Right cardiac atrium (tissue), 5 donors: ENCODE measurements around the gene METTL18. TPM values are rescaled to one million over a fixed set of nuclear protein-coding genes. Genes with fewer than 3 reads are reported as not detected.

ENCODE experiments used
- ATAC-seq, 2 donors: fragments of 200-7000 bp; cut with Tn5 transposase; one replicate each; pipeline versions ENCODE4 v1.8.0 to v1.9.1; 2020; ENCODE audit warnings: moderate library complexity in 2 of 2, mild to moderate bottlenecking in 1 of 2
- DNase-seq, 3 donors: peaks; one replicate each; pipeline ENCODE4 v3.0.0-alpha.2; 2020
- H3K27ac ChIP-seq: one replicate; pipeline ENCODE4 v1.5.1; 2013; ENCODE audit warnings: mild to moderate bottlenecking, low read length, control low read depth, moderate library complexity
- H3K27me3 ChIP-seq: one replicate; pipeline ENCODE4 v1.6.1; 2013; ENCODE audit not compliant: control insufficient read depth, insufficient read depth
- H3K4me1 ChIP-seq: one replicate; pipeline ENCODE4 v1.6.1; 2013; ENCODE audit warnings: low read length; ENCODE audit not compliant: control insufficient read depth, insufficient read depth
- H3K4me3 ChIP-seq: one replicate; pipeline ENCODE4 v1.5.1; 2013; ENCODE audit warnings: low read length, control low read depth
- H3K9me3 ChIP-seq: one replicate; pipeline ENCODE4 v1.6.1; 2013; ENCODE audit warnings: low read length; ENCODE audit not compliant: control insufficient read depth
- WGBS: extraction: QIAGEN DNeasy Blood & Tissue Kit; methylation state at CpG from one replicate; pipeline ENCODE4 v1.1.7; 2013; 5-methylcytosine and 5-hydroxymethylcytosine counted together
- intact Hi-C, 4 donors: fragments of 100-400 bp; cut with DNase I; formaldehyde crosslinking; loops; one replicate each; pipeline versions ENCODE4 v1.11.0 to v1.14.0; 2022 to 2023
- long read RNA-seq, 4 donors: library from polyadenylated mRNA; unstranded; transcript quantifications; one replicate each; pipeline ENCODE4 v2.0.0, GENCODE V29; 2020 to 2021
- polyA plus RNA-seq: library from polyadenylated mRNA; stranded (reverse); fragments of 200-250 nt; gene quantifications from one replicate; pipeline ENCODE4 v1.2.3, GENCODE V29; 2013
- total RNA-seq, 4 donors: library from RNA; stranded (reverse); fragmentation: NEBNext Ultra II Directional; extraction: Animal tissue kit (Norgen Biotek cat#: 25700); gene quantifications; one replicate each; pipeline ENCODE4 v1.2.1, GENCODE V29; 2021
- donor health status: healthy with polysubstance abuse.
- donor health status: DM: no; HTN: yes; CAD: no.
- donor health status: DM: no; HTN: no; CAD: no.
- donor health status: DM: no; HTN: yes; CAD: no; lungs with severe emphysema.
- donor health status: DM: yes; HTN: yes; CAD: no.

The METTL18 gene
- total RNA-seq (1 to 10 TPM; 5.7 to 7.1 (median 6.4) TPM), polyA plus RNA-seq (6.0 TPM)
- long read RNA-seq, donor 1, transcript METTL18-202 (2 exons, 1,521 nt) = major isoform, 6 of 7 reads
- long read RNA-seq, donor 1, partial matches to known transcripts = 0 of 7 reads
- long read RNA-seq, donor 1, other reads (novel, unspliced or antisense) = 0 of 7 reads
- long read RNA-seq, donor 2, partial matches to known transcripts = 0 of 2 reads
- long read RNA-seq, donor 2, other reads (novel, unspliced or antisense) = 0 of 2 reads
- long read RNA-seq, donor 3, transcript METTL18-202 (2 exons, 1,521 nt) = major isoform, 6 of 10 reads
- long read RNA-seq, donor 3, partial matches to known transcripts = 1 of 10 reads
- long read RNA-seq, donor 3, other reads (novel, unspliced or antisense) = 0 of 10 reads
- long read RNA-seq, donor 4, partial matches to known transcripts = 0 of 4 reads
- long read RNA-seq, donor 4, other reads (novel, unspliced or antisense) = 0 of 4 reads

DNA sequence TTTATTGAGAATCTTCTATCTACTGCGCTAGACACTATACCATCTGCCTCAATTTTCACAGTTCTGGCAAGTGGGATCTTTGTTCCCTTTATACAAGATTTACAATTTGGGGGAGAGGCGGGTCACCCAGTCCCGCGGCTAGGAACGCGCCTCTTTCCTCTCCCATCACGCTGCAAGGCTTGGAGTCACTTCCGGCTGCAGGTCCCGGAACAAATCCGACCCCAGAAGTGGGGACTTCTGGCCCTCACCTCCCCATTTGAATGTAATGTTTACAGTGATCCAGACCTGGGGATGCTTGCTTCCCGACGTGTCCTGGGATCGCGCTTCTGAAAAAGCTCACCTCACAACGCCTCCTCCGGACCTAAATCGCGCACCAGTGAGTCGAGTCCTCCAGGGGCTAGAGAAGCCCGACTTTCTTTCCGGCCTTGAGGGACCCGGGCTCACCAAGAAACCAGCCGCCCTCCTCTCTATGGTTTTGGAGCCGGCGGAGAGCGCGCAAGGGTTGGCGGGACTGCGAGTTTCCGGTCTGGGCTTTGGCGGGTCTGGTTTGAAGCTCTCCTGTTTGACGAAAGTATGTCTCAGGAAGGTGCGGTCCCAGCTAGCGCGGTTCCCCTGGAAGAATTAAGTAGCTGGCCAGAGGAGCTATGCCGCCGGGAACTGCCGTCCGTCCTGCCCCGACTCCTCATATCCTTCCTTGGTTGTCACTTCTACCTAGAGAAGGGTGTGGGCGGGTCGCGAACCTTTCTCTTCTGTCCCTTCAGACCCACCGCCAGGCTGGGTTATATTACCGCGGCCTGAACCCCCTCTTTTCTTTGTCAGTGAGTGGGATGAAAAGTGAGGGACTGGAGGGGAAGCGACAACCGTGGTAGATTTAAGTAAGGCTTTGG is at the start of gene METTL18:
TSS of gene METTL18 (minus strand) at position 378 of the 887 bp plus-strand sequence. CDS start 1,212 bp downstream, outside the sequence.
- peak within 1 kb of the TSS; percentile 97 for H3K4me3 ChIP-seq
- under 1% methylated on average over 48 of the region's 48 CpGs for WGBS
- H3K4me1 ChIP-seq = peaks cover 2% of the 10 kb centered on the region
- H3K9me3 ChIP-seq = no peaks in the 10 kb centered on the region
- intact Hi-C loops = loop anchor here in 1 of 4 donors (10.0 kb wide), 1 partner anchor 90 kb away; no protein-coding TSS in a partner anchor
- peak; percentile 100 for ATAC-seq
- peak; percentile 92 to 96 (median 95) for DNase-seq
- no peaks in the 10 kb centered on the region for H3K27me3 ChIP-seq
- peak within 1 kb of the TSS; percentile 100 for H3K27ac ChIP-seq

DNA sequence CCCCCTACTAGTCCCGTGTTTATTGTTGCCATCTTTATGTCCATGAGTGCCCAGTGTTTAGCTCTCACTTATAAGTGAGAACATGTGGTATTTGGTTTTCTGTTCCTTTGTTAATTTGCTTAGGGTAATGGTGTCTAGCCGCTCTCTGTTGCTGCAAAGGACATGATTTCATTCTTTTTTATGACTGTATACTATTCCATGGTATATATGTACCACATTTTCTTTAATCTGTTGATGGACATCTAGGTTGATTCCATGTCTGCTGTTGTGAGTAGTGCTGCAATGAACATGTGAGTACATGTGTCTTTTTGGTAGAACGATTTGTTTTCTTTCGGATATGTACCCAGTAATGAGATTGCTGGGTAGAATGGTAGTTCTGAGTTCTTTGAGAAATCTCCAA is 44.2 kb upstream of the METTL18 start:
- H3K4me3 ChIP-seq = no peak overlapping the region
- no peaks in the 10 kb centered on the region for H3K27me3 ChIP-seq
- ATAC-seq (no peak), DNase-seq (no peak)
- intact Hi-C loops = no loop called here
- H3K27ac ChIP-seq = no peak overlapping the region
- 96% methylated on average over 4 of the region's 4 CpGs for WGBS
- H3K9me3 ChIP-seq = no peaks in the 10 kb centered on the region
- H3K4me1 ChIP-seq = no peaks in the 10 kb centered on the region

DNA sequence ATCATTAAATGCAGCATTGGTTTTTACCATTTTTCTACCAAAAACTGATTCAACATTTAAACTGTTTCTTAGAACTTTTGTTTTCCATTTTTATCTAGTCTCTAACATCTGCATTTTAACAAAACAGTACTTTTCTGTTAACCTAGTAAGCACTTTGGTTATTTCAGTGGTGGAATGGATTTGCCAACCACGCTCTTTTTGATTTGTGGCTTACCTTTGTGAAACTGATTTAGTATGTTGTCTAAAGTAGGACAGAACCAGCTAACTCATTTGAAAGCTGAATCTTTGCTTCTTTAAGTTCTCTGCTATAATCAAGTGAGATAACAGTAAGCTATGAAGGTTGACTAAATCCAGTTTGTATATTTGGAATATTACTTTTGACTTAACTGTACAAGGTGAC is 41.5 kb upstream of the METTL18 start:
- no peaks in the 10 kb centered on the region for H3K9me3 ChIP-seq
- H3K4me3 ChIP-seq = no peak overlapping the region
- no peak for DNase-seq
- intact Hi-C loops = no loop called here
- no peaks in the 10 kb centered on the region for H3K27me3 ChIP-seq
- no peak overlapping the region for H3K27ac ChIP-seq
- no peaks in the 10 kb centered on the region for H3K4me1 ChIP-seq
- WGBS = 95% methylated on average over 1 of the region's 1 CpG
- ATAC-seq = no peak

DNA sequence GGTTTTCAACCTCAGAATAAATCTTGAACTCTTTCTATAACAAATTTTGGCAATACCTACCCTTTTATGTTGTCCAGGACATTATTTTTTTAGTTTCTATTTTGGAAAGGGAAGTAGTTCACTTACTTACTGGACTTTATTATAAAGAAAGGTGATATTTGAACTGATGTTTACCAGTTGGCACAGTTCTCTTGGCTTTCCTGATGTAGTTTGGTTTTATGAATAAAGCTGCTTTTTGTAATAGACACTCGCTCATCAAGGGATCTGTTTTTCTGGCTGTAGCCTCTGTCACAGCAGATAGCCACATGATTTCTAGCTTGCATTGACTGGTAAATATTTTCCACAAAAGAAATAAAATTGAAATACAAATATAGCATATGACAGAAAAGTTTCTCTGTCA is 40.9 kb upstream of the METTL18 start:
- ATAC-seq = no peak

DNA sequence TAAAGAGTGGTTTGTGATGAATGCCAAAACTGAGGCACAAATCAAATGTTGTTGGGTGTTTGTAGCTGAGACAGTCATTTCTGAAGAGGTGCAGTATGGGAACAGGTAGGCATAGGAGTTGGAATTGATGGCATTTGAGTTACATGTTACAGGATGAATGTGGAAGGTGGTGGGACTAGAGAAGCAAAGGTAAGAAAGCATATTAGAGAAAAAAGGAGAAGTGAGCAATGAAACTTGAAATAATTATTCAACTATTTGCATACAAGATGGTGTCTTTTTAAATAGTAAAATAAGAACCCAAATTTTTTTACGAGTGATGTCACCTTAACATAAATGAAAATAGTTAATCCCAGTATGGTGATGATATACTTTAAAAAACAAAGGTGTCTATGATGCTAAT is 40.2 kb upstream of the METTL18 start:
- H3K4me3 ChIP-seq = no peak overlapping the region
- no peaks in the 10 kb centered on the region for H3K27me3 ChIP-seq
- DNase-seq (no peak), ATAC-seq (no peak)
- no peaks in the 10 kb centered on the region for H3K4me1 ChIP-seq
- 97% methylated on average over 1 of the region's 1 CpG for WGBS
- H3K27ac ChIP-seq = no peak overlapping the region
- intact Hi-C loops = no loop called here
- no peaks in the 10 kb centered on the region for H3K9me3 ChIP-seq

More for the DNA sequence above, 40.9 kb upstream of the METTL18 start:
- no peaks in the 10 kb centered on the region for H3K27me3 ChIP-seq
- WGBS = 87% methylated on average over 1 of the region's 1 CpG
- no peak for DNase-seq
- no peak overlapping the region for H3K27ac ChIP-seq
- no peaks in the 10 kb centered on the region for H3K4me1 ChIP-seq
- H3K9me3 ChIP-seq = no peaks in the 10 kb centered on the region
- H3K4me3 ChIP-seq = no peak overlapping the region
- intact Hi-C loops = no loop called here

DNA sequence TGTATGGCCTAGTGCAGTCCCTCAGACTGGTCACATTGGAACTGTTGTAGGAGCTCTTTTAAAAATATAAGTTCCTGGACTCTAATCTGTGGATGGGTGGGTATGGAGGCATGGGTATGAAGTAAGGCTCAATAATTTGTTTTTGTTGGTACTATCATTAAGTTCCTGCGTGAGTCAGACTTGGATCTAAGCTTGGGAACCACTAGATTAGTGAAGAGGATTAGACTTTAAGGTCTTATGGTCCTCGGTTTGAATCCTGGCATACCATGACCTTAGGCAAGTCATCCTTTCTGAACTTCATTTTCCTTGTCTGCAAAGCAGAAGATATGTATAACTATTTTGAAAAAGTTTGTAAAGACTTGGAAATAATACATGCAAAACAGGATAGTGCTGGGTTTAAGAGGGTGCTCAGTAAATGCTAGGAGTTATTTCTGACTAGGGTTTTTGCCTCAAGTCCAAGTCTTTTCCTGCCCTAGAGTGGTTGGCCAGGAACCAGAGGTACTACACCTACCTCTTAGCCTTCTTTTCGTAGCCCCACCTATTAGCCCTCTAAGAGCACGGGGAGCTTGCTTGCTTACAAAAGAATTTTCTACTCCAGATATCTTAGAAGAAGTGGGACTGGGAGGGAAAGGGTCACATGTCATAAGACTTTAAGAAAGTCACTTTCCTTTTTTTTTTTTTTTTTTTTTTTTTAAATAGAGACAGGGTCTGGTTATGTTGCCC is 38.6 kb upstream of the METTL18 start:
- intact Hi-C loops = no loop called here
- Histone ChIP-seq H3K4me1 (no peaks in the 10 kb centered on the region), H3K27ac (no peak overlapping the region), H3K9me3 (no peaks in the 10 kb centered on the region), H3K4me3 (no peak overlapping the region), H3K27me3 (no peaks in the 10 kb centered on the region)
- ATAC-seq (no peak), DNase-seq (no peak)
- 93% methylated on average over 4 of the region's 4 CpGs for WGBS

DNA sequence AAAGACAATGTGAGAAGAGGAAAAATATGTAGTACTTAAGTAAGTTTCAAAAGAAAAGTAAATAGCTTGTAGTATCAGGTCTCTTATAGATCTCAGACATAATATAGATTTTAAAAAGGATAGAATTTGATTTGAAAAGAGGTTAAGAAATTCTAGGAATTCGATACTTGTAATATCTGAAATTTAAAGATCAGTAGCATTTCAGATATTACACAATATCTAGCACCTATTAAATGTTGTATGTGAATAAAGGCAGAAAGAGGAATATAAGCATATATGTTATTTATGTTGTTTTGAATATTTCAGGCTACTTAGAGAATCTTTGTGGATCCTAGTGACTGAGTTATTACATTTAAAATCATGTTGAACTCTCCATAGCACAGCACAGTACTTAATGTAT is 35.0 kb upstream of the METTL18 start:
- intact Hi-C loops = no loop called here
- Histone ChIP-seq H3K4me1 (no peaks in the 10 kb centered on the region), H3K27me3 (no peaks in the 10 kb centered on the region), H3K4me3 (no peak overlapping the region), H3K9me3 (no peaks in the 10 kb centered on the region), H3K27ac (no peak overlapping the region)
- no peak for DNase-seq
- 99% methylated on average over 1 of the region's 1 CpG for WGBS
- no peak for ATAC-seq

DNA sequence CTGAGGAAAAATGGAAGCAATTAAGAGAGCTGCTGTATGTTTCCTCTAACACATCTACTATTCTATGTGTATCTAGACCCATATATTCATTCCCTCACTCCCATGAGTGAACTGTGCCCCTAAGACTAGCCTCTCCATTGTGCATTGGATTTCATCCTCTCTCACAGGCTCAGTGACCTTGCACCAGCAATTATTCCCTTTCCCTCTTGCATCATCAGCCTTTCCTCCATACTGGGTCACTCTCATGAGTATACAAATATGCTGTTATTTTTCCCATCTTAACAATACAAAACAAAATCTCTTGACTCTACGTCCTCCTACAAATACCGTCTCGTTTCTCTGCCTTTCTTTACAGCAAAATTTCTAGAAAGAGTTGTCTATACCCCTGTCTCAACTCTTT is 29.4 kb upstream of the METTL18 start:
- Histone ChIP-seq H3K9me3 (no peaks in the 10 kb centered on the region), H3K4me1 (no peaks in the 10 kb centered on the region), H3K27ac (no peak overlapping the region), H3K27me3 (no peaks in the 10 kb centered on the region), H3K4me3 (no peak overlapping the region)
- 97% methylated on average over 3 of the region's 3 CpGs for WGBS
- ATAC-seq (no peak), DNase-seq (no peak)
- intact Hi-C loops = no loop called here

DNA sequence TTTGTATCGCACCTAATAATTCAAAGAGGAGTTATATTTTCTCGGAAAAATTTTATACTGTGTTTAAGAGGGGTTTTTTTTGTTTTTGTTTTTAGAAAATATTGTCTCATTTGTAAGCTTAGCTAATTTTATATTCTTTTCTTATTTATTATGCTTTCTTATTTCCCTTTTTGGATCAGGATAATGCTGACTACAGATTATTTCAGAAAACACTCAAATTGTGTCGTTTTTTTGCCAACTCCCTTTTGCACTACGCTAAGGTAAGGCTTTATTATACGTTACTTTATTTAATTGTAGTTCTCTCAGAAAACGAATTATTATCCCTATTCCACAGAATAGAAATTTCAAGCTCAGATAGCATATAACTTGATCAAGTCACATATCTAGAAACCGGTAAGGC is 26.8 kb upstream of the METTL18 start:
- DNase-seq (no peak), ATAC-seq (no peak)
- Histone ChIP-seq H3K4me1 (no peaks in the 10 kb centered on the region), H3K4me3 (no peak overlapping the region), H3K9me3 (no peaks in the 10 kb centered on the region), H3K27ac (no peak overlapping the region), H3K27me3 (no peaks in the 10 kb centered on the region)
- 96% methylated on average over 7 of the region's 7 CpGs for WGBS
- intact Hi-C loops = no loop called here

DNA sequence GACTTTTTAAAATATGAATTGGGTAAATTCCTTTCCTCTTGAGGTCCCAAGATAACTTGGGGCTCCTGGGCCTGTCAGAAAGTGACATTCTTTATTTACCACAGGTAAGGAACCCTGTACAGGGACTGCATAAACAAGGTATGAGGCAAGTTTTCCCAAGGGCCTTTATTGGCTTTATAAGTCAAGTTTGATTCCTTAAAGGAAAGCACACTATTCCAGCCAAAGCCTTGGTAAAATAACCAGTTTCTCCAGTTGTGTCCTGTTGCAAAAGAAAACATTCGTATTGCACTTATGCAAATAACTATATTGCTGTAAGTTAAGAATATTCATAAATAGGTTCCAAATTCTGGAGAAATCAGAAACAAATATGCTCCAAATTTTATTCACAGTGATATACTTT is 21.9 kb upstream of the METTL18 start:
- WGBS = 96% methylated on average over 1 of the region's 1 CpG
- no peak for ATAC-seq
- H3K27ac ChIP-seq = no peak overlapping the region
- no peak overlapping the region for H3K4me3 ChIP-seq
- no peaks in the 10 kb centered on the region for H3K4me1 ChIP-seq
- no peaks in the 10 kb centered on the region for H3K9me3 ChIP-seq
- intact Hi-C loops = no loop called here
- DNase-seq = no peak
- no peaks in the 10 kb centered on the region for H3K27me3 ChIP-seq
